Activated CD8-positive, alpha-beta memory T cell treated with anti-CD3 and anti-CD28 coated beads for 36 hours (primary cell): ENCODE data around the gene ZIC1. TPM values are rescaled to one million over a fixed set of nuclear protein-coding genes. Genes with fewer than 3 reads are reported as not detected.

ENCODE experiments used
- CTCF ChIA-PET: fragments of 350-600 bp; sonication (Branson Sonifier 250); formaldehyde crosslinking; loops from one replicate; lab custom pipeline; 2021; ENCODE audit warnings: antibody characterized with exemption; lab: Charles Lee
- POLR2A ChIA-PET: fragments of 350-600 bp; sonication (Branson Sonifier 250); formaldehyde crosslinking; loops from one replicate; lab custom pipeline; 2021; ENCODE audit warnings: antibody characterized with exemption; lab: Charles Lee
- total RNA-seq, 2 experiments: library from RNA; stranded (reverse); gene quantifications; one replicate each; pipeline ENCODE4 v1.2.3, GENCODE V29; 2021

Gene ZIC1
- total RNA-seq, 2 experiments from 2014 or later = not detected

- CTCF ChIA-PET = no interaction called here
Observed at GRCh38 chr3:147393261-147393942, 15.8 kb upstream of the ZIC1 start.

GRCh38 chr3:147393943-147394883 is 15.0 kb upstream of the ZIC1 start:
- CTCF ChIA-PET = interaction anchor here (0.6 kb wide), 1 partner anchor 360 kb away, joined by 3 read pairs; no protein-coding TSS in a partner anchor
- POLR2A ChIA-PET = no interaction called here

More at GRCh38 chr3:147393261-147393942, 15.8 kb upstream of the ZIC1 start:
- POLR2A ChIA-PET = no interaction called here

DNA sequence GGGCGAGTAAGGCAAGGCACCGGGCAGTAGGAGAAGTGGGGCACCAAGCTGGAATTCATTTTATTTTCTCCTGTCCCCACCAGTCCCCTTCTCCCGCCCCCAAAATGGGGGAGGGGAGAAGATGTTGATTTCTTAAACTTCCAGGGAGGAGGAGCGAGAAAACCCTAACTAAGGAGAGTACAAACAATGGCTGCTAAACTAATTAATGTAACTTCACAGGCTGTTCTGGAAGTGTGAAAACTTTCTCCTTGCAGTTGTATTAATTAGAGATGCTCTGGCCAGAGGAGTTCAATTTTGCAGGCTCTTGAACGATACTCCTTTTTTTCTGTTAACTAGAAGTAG is 14.3 kb upstream of the ZIC1 start:
- CTCF ChIA-PET = no interaction called here

GRCh38 chr3:147395899-147396711 is 13.1 kb upstream of the ZIC1 start:
- POLR2A ChIA-PET = no interaction called here

More for the DNA sequence above, 14.3 kb upstream of the ZIC1 start:
- POLR2A ChIA-PET = no interaction called here

GRCh38 chr3:147396712-147397046 is 12.5 kb upstream of the ZIC1 start:
- POLR2A ChIA-PET = no interaction called here
- CTCF ChIA-PET = no interaction called here

More at GRCh38 chr3:147395899-147396711, 13.1 kb upstream of the ZIC1 start:
- CTCF ChIA-PET = no interaction called here

DNA sequence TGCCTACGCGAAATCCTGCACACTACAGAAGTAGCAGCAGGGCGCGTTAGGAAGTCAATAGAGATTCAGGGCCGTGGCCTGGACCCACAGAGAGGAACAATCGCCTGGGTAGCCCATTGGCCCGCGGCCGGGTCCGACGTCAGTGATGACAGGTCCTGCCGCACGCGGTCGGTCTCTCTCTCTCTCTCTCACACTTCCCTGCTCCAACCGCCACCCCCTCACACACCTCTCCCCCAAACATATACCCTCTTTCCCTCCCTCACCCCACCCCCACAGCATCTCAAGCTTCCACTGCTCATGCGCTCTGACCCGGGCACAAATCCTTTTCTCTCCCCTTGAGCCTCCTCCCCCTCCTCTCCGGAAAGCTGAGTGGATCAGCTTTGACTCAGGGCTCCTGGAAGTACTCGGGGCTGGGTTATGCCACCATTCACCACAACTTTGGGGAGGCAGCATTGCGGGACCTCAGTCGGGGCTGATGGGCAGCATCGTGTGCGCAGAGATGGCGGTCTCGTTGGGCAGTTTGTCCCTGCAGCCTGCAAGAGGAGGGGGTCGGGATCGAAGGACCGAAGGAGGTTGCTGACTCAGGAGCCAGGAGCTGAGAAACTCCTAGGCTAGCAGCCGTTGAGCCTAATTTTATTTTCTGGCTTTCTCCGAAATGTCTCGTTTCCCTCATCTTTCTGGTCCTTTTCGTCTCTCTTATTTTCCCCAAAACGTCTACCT is 11.8 kb upstream of the ZIC1 start:
- POLR2A ChIA-PET = no interaction called here

GRCh38 chr3:147397875-147398812 is 11.0 kb upstream of the ZIC1 start:
- ChIA-PET POLR2A (no interaction called here), CTCF (no interaction called here)

More for the DNA sequence above, 11.8 kb upstream of the ZIC1 start:
- CTCF ChIA-PET = no interaction called here

DNA sequence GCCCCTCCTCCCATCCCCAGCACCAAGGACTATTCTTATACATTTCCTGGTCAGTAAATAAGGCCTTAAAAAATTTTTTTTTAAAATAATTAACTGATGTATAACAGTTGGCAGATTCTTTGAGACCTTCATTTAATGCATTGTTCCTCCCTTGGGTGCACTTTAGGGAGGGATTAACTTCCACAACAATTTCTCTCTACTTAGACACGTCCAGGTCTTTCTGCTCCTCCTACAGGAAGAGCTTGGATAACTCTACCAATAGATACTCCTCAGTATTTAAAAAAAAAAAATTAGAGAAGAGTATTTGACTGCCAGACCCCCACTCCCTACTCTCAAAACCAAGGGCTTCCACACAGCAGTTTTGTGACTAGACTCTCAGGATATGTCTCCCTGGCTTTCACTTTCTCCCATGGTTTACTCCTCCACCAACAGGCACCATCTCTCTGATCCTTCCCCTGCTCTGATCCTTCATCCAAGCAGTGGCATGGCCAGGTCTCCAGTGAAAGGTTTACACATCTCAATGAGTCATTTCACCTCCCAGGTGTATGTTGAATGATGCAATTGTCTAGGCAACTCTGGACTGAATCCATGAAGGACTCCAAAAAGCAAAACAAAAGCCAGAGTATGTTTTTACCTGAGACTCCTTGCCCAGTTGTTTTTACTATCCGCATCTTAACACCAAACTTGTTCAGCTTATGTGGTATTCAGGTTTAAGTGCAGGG is 10.2 kb upstream of the ZIC1 start:
- ChIA-PET POLR2A (no interaction called here), CTCF (no interaction called here)

GRCh38 chr3:147400111-147400510 is 9.1 kb upstream of the ZIC1 start:
- CTCF ChIA-PET = no interaction called here
- POLR2A ChIA-PET = no interaction called here

- POLR2A ChIA-PET = no interaction called here
- CTCF ChIA-PET = no interaction called here
Observed at GRCh38 chr3:147400999-147401398, 8.2 kb upstream of the ZIC1 start.

- CTCF ChIA-PET = no interaction called here
- POLR2A ChIA-PET = no interaction called here
Observed at GRCh38 chr3:147401421-147401820, 7.7 kb upstream of the ZIC1 start.

DNA sequence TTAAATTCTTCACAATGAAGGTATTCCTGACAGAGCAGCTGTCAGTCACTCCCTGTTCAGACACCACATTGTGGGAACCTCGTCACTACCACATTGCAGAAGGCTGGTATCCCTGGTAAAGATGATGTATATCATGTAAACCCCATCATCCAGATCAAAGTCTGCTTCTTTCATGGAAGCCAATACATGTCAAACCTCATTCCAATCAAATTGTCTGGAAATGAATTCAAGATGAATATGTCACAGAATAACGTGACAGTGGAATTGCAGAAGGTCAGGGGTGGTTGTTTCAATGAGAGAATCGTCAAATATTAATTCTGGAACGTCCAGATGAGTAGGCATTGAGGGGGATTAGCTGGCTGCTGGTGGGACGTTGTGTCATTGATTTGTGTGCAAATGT is 7.0 kb upstream of the ZIC1 start:
- POLR2A ChIA-PET = no interaction called here
- CTCF ChIA-PET = no interaction called here

DNA sequence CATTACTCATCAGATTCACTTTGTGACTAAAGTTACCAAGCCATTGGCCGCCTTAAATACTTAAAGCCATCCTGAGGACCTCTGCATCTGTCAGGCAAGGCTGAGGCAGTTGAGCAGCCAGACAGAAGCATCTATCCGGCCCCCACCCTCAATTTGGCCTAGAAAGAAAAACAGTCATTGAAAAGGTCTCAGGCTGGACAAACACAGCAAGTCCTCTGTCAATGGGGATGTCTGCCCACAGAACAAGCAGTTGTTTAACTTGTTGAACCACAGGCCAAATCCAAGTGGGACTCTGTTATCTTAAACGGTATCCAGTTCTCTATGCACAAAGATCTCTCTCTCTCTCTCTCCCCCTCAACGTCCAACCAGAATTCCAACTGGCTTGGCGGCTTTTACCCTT is 5.7 kb upstream of the ZIC1 start:
- ChIA-PET CTCF (interaction anchor here (0.7 kb wide), 1 partner anchor 1064 kb away, joined by 3 read pairs; no protein-coding TSS in a partner anchor), POLR2A (no interaction called here)

DNA sequence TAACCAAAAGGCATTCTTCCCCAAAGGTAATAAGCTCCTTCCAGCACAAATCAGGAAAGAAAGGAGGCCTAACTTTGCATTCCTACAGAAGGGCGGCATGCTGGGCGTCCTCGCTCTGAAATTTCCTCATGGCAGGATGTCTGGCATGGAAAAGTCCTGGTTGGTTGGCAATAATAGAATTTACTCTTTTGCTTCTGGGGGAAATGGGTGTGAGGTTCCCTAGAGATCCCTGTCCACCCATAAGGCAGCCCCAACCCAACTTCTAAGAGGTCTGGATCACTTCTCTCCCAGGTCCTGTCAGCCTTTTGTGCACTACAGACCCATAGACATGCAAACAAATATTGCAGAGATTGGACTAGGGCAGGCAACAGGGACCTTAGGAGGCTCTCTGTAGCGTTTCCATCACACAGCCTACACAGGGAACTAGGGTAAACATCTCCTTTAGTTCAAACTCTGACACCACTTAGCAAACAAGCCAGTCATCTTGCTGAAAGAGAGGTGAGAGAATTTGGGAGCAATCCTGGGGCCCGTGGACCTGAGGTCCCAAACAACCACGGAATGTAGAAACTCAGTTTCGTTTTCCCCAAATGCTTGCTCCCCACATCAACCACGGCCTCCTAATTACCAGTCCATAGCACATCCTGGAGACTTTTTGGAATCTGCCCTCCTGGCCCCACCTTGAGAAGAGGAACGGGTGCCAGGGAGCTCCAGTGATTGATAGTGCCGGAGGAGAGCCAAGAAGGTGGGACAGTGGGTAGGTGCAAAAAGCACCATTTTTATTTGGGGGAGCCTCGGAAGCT is 5.0 kb upstream of the ZIC1 start:
- ChIA-PET CTCF (interaction anchor here (0.7 kb wide), 1 partner anchor 1063 kb away, joined by 3 read pairs; no protein-coding TSS in a partner anchor), POLR2A (interaction anchor here (0.5 kb wide), 1 partner anchor 15 kb away, joined by 3 read pairs; no protein-coding TSS in a partner anchor)

GRCh38 chr3:147404800-147405230 is 4.3 kb upstream of the ZIC1 start:
- ChIA-PET POLR2A (interaction anchor here (0.5 kb wide), 1 partner anchor 16 kb away, joined by 3 read pairs; no protein-coding TSS in a partner anchor), CTCF (no interaction called here)

DNA sequence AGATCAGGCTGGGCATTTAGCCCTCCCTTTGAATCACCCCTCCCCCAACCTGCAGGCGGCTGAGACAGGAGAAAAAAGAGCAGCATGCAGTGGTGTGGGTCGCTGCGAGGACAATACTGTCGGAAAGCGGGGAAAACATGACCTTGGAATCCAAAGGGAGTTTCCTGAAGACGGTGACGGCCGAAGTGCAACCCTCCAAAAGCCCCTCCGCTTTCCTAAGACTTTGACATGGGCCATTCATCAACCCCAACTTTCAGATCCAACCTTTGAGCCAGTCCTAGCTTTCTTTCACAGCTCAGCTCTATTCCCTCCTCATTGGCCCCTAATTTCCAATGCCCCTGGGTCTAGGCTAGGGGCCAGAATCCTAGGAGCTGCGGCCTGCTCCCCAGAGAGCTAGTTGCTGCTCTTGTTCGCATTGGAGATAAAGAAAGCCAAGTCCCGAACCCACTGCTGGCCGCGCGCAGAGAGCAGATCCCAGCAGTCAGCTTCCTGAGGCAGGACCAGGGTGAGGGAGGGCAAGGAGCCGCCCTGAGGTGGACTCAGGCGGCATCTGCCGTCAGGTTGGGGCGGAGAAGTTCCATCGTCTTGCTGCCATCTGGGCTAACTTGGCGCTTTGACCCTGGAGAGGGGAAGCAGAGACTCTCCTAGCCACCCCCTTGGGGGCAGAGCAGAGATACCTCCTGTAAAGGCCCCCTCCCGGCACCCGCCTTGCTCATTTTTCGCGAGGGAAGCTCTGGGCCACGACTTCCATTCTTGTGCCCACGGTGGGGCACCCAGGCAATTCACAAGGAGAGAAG is 3.7 kb upstream of the ZIC1 start:
- ChIA-PET POLR2A (interaction anchor here (0.5 kb wide), 1 partner anchor 16 kb away, joined by 3 read pairs; no protein-coding TSS in a partner anchor), CTCF (no interaction called here)
